ENCODE measurements around the gene MUC5B. TPM values are rescaled to one million over a fixed set of nuclear protein-coding genes. Genes with fewer than 3 reads are reported as not detected.

Gene MUC5B
- total and polyA plus RNA-seq, 2 of the 13 experiments (the other 11 are each of a cell fraction or from before 2014, with no cell fraction given), result 0.01 TPM; not detected in 1

- FAIRE-seq, result no peak
- peak; percentile 53 for ATAC-seq
- H3K36me3 ChIP-seq (replicated peaks in 1 of 2; ENCODE audit: control insufficient read depth in 1 of 2, insufficient read depth in 2 of 2, low read length in 2 of 2), result no peaks in the 10 kb centered on the region
- in situ Hi-C loops (cut with HindIII; ENCODE audit: extremely low pct_ligation_motif_present, low pct_unique_long_range_greater_than_20kb), result no loop called here
- H3K4me1 ChIP-seq (ENCODE audit: insufficient read depth, low read length), result peaks cover 27% of the 10 kb centered on the region
- intact Hi-C loops (cut with micrococcal nuclease; ENCODE audit: unreplicated experiment), result loop anchor here (5.0 to 10.0 kb wide), 2 partner anchors 55 to 97 kb away; no protein-coding TSS in a partner anchor
- no peaks in the 10 kb centered on the region; a peak in 1 of 5 replicates for H3K27me3 ChIP-seq (ENCODE audit: control insufficient read depth in 1 of 2, insufficient read depth in 2 of 2, low read length in 2 of 2)
- ChIA-PET CTCF (ENCODE audit: low intra/inter-chr PET ratio, low total read pairs) (no interaction called here), POLR2A (no interaction called here)
- no peaks in the 10 kb centered on the region for H4K20me1 ChIP-seq (ENCODE audit: insufficient read depth, low read length)
- no TSS peak for BruUV-seq (replicated peaks)
- H3K9ac ChIP-seq (ENCODE audit: insufficient read depth, low read depth, low read length), result no peak overlapping the region
- peaks cover 4% of the 10 kb centered on the region; the same call in 1 of the 2 replicates for H3K9me3 ChIP-seq (ENCODE audit: low read length)
- peak; percentile 37 for DNase-seq (ENCODE audit: low spot score)
- 80% methylated on average over 2 of the region's 10 CpGs for WGBS (ENCODE audit: low lambda C conversion rate)
- no peak overlapping the region for H2AFZ ChIP-seq (ENCODE audit: low read length)
- H3K4me2 ChIP-seq (ENCODE audit: low read depth, low read length), result no peak overlapping the region
- H3K79me2 ChIP-seq (ENCODE audit: insufficient read depth, low read length), result no peaks in the 10 kb centered on the region
- H3K27ac ChIP-seq (ENCODE audit: extremely low read length, insufficient read depth, low read length), result no peak overlapping the region
- no peak overlapping the region for H3K4me3 ChIP-seq (replicated peaks in 1 of 3; ENCODE audit: insufficient read depth in 1 of 3, low read depth in 2 of 3, low read length in 3 of 3)
- TF ChIP-seq KLF9 (CRISPR knock-in tag; IDR thresholded peaks at IDR 0.05; ENCODE audit: low read depth) (no peak), ARID4A (CRISPR knock-in tag; IDR thresholded peaks at IDR 0.05; ENCODE audit: borderline replicate concordance) (0 out of 2 replicates have a peak, but pooled peaks have one; percentile 25), ZNF180 (CRISPR knock-in tag; IDR thresholded peaks at IDR 0.05; ENCODE audit: borderline replicate concordance, low read depth) (no peak), ZSCAN25 (CRISPR knock-in tag; IDR thresholded peaks at IDR 0.05) (peak; percentile 69; the same call in 1 of the 2 replicates), SP1 (IDR thresholded peaks at IDR 0.05) (no peak), SP1 (CRISPR knock-in tag; IDR thresholded peaks at IDR 0.05) (0 out of 2 replicates have a peak, but pooled peaks have one; percentile 25), ZMAT3 (CRISPR knock-in tag; conservative IDR thresholded peaks at IDR 0.05) (no peak), KDM2A (CRISPR knock-in tag; IDR thresholded peaks at IDR 0.05; ENCODE audit: borderline replicate concordance, low read depth) (0 out of 2 replicates have a peak, but pooled peaks have one; percentile 41), ATRX (CRISPR knock-in tag; IDR thresholded peaks at IDR 0.05; ENCODE audit: borderline replicate concordance) (no peak), SNRNP70 (IDR thresholded peaks at IDR 0.05; ENCODE audit: low read depth, low read length) (no peak), ZC3H4 (CRISPR knock-in tag; IDR thresholded peaks at IDR 0.05; ENCODE audit: borderline replicate concordance) (no peak), RORA (CRISPR knock-in tag; IDR thresholded peaks at IDR 0.05) (no peak), ZBTB42 (CRISPR knock-in tag; IDR thresholded peaks at IDR 0.05) (peak; percentile 95; the same call in 1 of the 2 replicates), ATM (IDR thresholded peaks at IDR 0.05; ENCODE audit: borderline replicate concordance) (no peak)
Measured at GRCh38 chr11:1260023-1260501, 37.2 kb downstream of the MUC5B start.

All from HepG2 (cell line).